Upper lobe of right lung (tissue), 1 donor: ENCODE results near the gene CHMP1A. TPM values are rescaled to one million over a fixed set of nuclear protein-coding genes. Genes with fewer than 3 reads are reported as not detected.

Experiments used
- ATAC-seq: fragments of 200-7000 bp; cut with Tn5 transposase; one replicate; pipeline ENCODE4 v1.9.1; 2020; ENCODE audit warnings: mild to moderate bottlenecking, moderate library complexity
- DNase-seq: peaks from one replicate; pipeline ENCODE4 v3.0.0-alpha.2; 2020
- H3K27ac ChIP-seq: fragments of 200-600 bp; one replicate; pipeline ENCODE4 v1.8.0; 2022
- H3K27me3 ChIP-seq: fragments of 200-600 bp; one replicate; pipeline ENCODE4 v1.8.0; 2022; ENCODE audit warnings: mild to moderate bottlenecking
- H3K36me3 ChIP-seq: fragments of 200-600 bp; one replicate; pipeline ENCODE4 v1.8.0; 2022
- H3K4me1 ChIP-seq: fragments of 200-600 bp; one replicate; pipeline ENCODE4 v1.8.0; 2022
- H3K4me3 ChIP-seq: fragments of 200-600 bp; one replicate; pipeline ENCODE4 v1.8.0; 2022; ENCODE audit warnings: mild to moderate bottlenecking
- H3K9me3 ChIP-seq: fragments of 200-600 bp; one replicate; pipeline ENCODE4 v1.8.0; 2022
- intact Hi-C: fragments of 100-400 bp; cut with DNase I; formaldehyde crosslinking; loops from one replicate; pipeline ENCODE4 v1.11.0; 2022
- total RNA-seq: library from RNA; stranded (reverse); fragmentation: NEBNext Ultra II Directional; extraction: Animal tissue kit (Norgen Biotek cat#: 25700); gene quantifications from one replicate; pipeline ENCODE4 v1.2.1, GENCODE V29; 2021
- TF ChIP-seq, protein P1 (sequence below): fragments of 200-600 bp; IDR thresholded peaks from one replicate; pipeline ENCODE4 v1.8.0; 2022; ENCODE audit warnings: antibody characterized with exemption
- donor health status: DM: no; HTN: yes; CAD: no; lungs with severe emphysema.

Gene CHMP1A
- total RNA-seq, 1 donor from 2014 or later, result 74.0 TPM

DNA sequence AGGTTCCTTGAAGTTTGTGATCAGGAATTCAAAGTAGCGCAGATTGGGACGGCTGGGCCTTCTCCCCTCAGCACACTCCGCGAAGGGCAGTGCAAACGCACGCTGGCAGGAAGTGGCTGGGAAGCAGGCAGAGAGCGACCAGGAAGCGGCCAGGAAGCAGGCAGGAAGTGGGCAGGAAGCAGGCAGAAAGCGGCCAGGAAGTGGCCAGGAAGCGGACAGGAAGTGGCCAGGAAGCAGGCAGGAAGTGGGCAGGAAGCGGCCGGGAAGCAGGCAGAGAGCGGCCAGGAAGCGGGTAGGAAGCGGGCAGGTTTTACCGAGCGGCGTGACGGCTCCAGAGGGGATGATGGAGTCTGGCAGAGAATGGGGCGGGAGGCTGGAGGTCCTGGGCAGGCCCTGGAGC lies 40.9 kb downstream of the CHMP1A start:
- TF ChIP-seq, protein P1, sequence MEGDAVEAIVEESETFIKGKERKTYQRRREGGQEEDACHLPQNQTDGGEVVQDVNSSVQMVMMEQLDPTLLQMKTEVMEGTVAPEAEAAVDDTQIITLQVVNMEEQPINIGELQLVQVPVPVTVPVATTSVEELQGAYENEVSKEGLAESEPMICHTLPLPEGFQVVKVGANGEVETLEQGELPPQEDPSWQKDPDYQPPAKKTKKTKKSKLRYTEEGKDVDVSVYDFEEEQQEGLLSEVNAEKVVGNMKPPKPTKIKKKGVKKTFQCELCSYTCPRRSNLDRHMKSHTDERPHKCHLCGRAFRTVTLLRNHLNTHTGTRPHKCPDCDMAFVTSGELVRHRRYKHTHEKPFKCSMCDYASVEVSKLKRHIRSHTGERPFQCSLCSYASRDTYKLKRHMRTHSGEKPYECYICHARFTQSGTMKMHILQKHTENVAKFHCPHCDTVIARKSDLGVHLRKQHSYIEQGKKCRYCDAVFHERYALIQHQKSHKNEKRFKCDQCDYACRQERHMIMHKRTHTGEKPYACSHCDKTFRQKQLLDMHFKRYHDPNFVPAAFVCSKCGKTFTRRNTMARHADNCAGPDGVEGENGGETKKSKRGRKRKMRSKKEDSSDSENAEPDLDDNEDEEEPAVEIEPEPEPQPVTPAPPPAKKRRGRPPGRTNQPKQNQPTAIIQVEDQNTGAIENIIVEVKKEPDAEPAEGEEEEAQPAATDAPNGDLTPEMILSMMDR, result no peak
- DNase-seq, result no peak
- Histone ChIP-seq H3K9me3 (no peaks in the 10 kb centered on the region), H3K36me3 (no peaks in the 10 kb centered on the region), H3K27ac (peak overlapping the region; percentile 26), H3K27me3 (no peaks in the 10 kb centered on the region), H3K4me3 (no peak overlapping the region), H3K4me1 (no peaks in the 10 kb centered on the region)
- ATAC-seq, result no peak
- intact Hi-C loops, result no loop called here

DNA sequence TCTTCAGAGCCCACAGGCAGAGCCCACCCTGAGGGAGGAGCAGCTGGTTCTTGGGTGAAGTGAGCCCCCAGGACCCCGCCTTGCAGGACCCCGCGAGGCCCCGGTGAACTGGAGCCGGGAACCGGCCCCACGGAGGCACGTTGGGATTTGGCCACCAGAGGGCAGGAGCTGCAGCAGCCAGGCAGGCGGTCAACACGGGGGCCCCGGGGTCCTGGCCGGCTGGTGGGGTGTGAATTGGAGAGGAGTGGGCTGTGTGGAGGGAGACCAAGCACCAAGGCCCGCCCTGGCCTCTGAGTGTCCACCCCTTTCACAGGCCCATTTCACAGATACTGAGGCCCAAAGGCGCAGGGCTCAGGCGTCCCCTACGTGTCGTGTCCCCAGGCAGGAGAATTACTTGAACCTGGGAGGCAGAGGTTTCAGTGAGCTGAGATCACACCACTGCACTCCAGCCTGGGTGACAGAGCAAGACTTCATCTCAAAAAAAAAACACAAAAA lies 41.9 kb downstream of the CHMP1A start:
- DNase-seq (no peak), ATAC-seq (peak; percentile 26)
- Histone ChIP-seq H3K9me3 (no peaks in the 10 kb centered on the region), H3K27me3 (no peaks in the 10 kb centered on the region), H3K4me1 (no peaks in the 10 kb centered on the region), H3K36me3 (no peaks in the 10 kb centered on the region), H3K27ac (no peak overlapping the region), H3K4me3 (no peak overlapping the region)
- TF ChIP-seq, protein P1, result peak; percentile 45
- intact Hi-C loops, result no loop called here

DNA sequence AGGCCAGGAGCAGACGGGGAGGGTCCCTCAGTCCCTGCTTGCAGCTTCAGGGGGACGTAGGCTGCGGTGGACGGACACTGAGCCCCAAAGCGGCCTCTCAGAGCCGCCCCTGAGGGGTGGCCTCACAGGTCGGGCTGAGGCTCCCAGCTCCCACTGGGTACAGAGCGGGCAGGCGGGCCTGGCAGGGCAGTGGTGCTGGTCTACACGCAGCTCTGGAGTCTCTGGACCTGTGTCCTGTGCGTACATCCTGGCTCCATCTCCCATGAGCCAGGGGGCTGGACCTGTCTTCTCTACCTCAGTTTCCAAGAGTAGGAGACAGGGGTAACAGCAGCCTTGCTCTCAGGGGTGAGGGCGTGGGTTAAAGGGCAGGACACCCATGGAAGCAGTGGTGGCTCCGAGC lies 42.3 kb downstream of the CHMP1A start:
- Histone ChIP-seq H3K36me3 (no peaks in the 10 kb centered on the region), H3K4me3 (no peak overlapping the region), H3K4me1 (no peaks in the 10 kb centered on the region), H3K9me3 (no peaks in the 10 kb centered on the region), H3K27ac (no peak overlapping the region), H3K27me3 (no peaks in the 10 kb centered on the region)
- TF ChIP-seq, protein P1, result no peak
- intact Hi-C loops, result no loop called here
- ATAC-seq (peak; percentile 11), DNase-seq (no peak)

GRCh38 chr16:89613954-89614459 lies 43.5 kb downstream of the CHMP1A start:
- DNase-seq (no peak), ATAC-seq (no peak)
- Histone ChIP-seq H3K4me3 (no peak overlapping the region), H3K27me3 (no peaks in the 10 kb centered on the region), H3K36me3 (no peaks in the 10 kb centered on the region), H3K9me3 (no peaks in the 10 kb centered on the region), H3K27ac (no peak overlapping the region), H3K4me1 (no peaks in the 10 kb centered on the region)
- TF ChIP-seq, protein P1, result no peak
- intact Hi-C loops, result no loop called here

DNA sequence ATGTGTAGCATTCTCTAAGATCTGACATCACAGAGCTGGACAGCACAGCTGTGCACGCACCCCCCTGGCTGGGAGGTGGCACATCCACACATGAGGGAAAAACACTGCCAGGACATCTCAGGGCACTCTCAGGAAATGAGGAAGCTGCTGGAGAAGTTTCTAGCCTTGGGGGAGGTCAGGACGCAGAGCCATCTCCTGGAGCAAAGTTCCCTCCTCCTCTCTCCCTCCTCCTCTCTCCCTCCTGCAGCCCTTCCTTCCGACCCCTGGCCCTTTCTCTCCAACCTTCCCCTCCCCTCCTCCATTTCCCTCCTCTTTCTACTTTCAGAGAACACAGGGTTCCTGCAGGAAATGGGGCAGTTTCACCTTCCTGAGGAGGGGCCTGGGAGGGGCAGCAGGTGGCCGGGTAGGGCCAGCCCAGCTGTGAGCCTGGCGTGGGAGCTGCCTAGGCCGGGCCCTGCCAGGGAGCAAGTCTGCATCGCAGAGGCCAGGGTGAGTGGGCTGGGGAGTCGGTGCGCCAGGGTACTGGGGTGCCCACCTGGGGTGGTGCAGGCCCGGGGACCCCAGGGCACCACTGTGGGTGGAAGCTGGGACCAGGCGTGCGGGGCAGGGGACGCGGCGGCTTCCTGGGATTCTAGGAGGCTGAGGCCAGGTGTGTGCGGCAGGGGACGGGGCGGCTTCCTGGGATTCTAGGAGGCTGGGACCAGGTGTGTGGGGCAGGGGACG lies 44.1 kb downstream of the CHMP1A start, which contains the start of gene DPEP1:
DPEP1 (plus strand) TSS at position 412 of the 723 bp plus-strand sequence. CDS start 16,769 bp downstream, outside the sequence.
- no peak within 1 kb of the TSS for H3K27ac ChIP-seq
- TF ChIP-seq, protein P1, result no peak
- no peaks in the 10 kb centered on the region for H3K9me3 ChIP-seq
- DNase-seq (no peak), ATAC-seq (peak; percentile 21)
- H3K36me3 ChIP-seq, result no peaks in the 10 kb centered on the region
- no peaks in the 10 kb centered on the region for H3K27me3 ChIP-seq
- no peaks in the 10 kb centered on the region for H3K4me1 ChIP-seq
- intact Hi-C loops, result no loop called here
- H3K4me3 ChIP-seq, result no peak within 1 kb of the TSS
